IPS-18c (cell line): Measurements from ENCODE around the gene RNF31.

Experiments
- H3K4me3 ChIP-seq: 2 replicates; pipeline ENCODE4 v1.7.0; 2013; ENCODE audit warnings: low read depth, mild to moderate bottlenecking, low read length, moderate library complexity; ENCODE audit not compliant: insufficient read depth
- H3K9me3 ChIP-seq: one replicate; pipeline ENCODE4 v1.6.1; 2013; ENCODE audit warnings: mild to moderate bottlenecking, low read length, moderate library complexity; ENCODE audit not compliant: control insufficient read depth, insufficient read depth

RNF31 gene

GRCh38 chr14:24132061-24132685, 15.1 kb upstream of the RNF31 start:
- H3K4me3 ChIP-seq = no peak overlapping the region
- no peaks in the 10 kb centered on the region for H3K9me3 ChIP-seq

DNA sequence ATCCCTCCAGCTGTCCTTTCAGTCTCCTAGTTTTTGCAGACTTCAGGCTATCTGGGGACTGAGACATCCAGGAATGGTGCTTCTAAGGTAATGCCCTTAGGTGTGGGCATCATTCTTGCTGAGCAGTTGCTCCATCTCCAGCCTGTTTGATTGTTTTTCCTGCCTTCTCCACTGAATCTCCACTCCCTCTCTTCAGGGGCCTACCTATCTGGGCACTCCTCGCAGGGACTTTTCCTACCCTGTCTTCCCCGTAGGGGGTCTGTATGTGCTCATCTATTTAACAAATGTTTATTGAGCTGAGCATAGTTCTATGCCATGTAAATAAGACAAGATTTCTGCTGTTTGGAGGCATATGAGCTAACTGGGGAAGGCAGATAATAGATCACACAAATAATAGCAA, 14.3 kb upstream of the RNF31 start:
- Histone ChIP-seq H3K4me3 (no peak overlapping the region), H3K9me3 (no peaks in the 10 kb centered on the region)

DNA sequence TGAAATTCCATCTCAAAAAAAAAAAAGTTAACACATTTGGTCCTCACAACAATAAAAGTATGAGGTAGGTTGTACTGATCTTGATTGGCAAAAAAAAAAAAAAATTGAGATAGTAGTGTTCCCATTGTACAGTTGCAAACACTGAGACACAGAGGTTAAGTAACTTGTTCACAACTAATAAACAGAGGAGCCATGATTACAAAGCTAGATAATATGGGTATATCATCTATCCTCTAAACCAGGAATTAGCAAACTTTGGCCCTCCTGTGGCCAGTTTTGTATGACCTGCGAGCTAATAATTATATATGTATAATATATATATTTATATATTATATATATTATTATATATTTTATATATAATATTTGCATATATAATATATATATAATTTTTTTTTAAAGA, 13.6 kb upstream of the RNF31 start:
- H3K4me3 ChIP-seq = no peak overlapping the region
- no peaks in the 10 kb centered on the region for H3K9me3 ChIP-seq

GRCh38 chr14:24135584-24135833, 11.8 kb upstream of the RNF31 start:
- no peaks in the 10 kb centered on the region for H3K9me3 ChIP-seq

DNA sequence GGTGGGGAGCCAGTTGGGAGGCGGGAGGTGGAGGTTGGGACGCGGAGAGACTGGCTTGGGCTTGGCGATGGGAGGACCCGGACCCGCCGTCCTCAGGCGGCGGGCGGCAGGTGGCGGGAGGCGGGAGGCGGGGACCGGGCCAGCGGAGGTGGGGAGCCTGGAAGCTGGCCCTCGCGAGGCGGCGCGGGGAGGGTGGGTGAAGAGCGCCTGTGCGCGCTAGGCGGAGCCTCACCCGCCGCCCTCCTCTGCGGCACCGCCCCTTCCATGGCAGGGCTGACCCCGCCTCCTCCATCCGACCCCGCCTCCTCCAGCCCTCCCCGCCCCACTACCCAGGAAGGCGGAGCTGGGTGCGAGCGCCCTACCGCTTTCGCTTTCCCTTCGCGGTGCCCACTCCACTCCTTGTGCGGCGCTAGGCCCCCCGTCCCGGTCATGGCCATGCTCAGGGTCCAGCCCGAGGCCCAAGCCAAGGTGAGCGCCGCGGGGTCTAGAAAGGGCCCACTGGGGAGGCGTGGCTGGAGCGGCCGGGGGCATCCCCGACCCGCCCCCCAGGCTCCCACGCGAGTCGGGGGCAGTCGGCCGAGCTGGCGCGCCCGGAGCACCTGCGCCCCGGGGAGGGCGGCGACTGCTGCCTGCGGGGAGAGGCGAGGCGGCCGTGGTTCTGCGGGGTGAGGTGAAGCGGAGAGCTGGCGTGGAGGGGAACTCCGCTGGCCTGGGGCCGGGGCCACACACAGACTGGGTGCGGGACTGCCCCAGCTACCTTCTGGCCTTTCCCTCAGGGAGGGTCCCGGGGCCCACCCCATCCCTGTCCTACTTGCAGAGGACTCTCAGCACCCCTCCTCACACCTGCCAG, 11.2 kb upstream of the RNF31 start, which contains the start of gene PSME1:
PSME1 (plus strand) TSS at position 361 of the 850 bp plus-strand sequence; CDS start at position 430, 69 bp downstream.
- Histone ChIP-seq H3K4me3 (peak within 1 kb of the TSS; percentile 91), H3K9me3 (no peaks in the 10 kb centered on the region)

More at GRCh38 chr14:24135584-24135833, 11.8 kb upstream of the RNF31 start:
- H3K4me3 ChIP-seq = peak overlapping the region; percentile 91

- H3K9me3 ChIP-seq = no peaks in the 10 kb centered on the region
- peak overlapping the region; percentile 91 for H3K4me3 ChIP-seq
These were observed 10.4 kb upstream of the RNF31 start for GRCh38 chr14:24136684-24137528.

- no peaks in the 10 kb centered on the region for H3K9me3 ChIP-seq
- no peak overlapping the region; the same call in 1 of the 2 replicates for H3K4me3 ChIP-seq
These were observed 9.5 kb upstream of the RNF31 start for GRCh38 chr14:24137529-24138395.

DNA sequence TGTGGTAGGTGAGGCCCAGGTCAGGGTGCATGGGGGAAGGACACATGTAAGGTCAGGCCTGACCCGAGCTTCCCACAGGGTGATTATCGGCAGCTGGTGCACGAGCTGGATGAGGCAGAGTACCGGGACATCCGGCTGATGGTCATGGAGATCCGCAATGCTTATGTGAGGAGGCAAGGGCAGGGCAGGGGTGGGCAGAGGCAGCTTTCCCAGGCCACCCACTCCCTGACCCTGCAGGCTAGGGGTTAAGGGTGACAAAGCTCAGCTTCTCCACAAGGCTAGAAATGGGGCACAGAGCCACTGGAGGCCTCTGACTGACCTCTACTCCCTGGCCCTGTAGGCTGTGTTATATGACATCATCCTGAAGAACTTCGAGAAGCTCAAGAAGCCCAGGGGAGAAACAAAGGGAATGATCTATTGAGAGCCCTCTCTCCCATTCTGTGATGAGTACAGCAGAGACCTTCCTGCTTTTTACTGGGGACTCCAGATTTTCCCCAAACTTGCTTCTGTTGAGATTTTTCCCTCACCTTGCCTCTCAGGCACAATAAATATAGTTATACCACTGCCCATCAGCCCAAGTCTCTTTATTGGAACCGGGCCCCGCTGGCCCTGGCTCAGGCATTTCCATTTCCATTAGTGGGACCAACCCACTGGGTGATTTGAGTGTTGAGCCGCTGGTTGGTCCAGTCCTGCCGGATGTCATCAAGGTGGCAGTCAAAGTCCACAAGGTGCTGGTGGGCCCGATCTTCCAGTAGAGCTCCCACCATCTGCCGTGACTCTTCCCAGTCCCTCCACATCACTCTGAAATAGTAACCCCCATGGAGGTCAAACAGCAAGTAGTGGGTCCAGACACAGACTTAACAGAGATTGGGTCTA, 8.7 kb upstream of the RNF31 start:
- no peak overlapping the region for H3K4me3 ChIP-seq

DNA sequence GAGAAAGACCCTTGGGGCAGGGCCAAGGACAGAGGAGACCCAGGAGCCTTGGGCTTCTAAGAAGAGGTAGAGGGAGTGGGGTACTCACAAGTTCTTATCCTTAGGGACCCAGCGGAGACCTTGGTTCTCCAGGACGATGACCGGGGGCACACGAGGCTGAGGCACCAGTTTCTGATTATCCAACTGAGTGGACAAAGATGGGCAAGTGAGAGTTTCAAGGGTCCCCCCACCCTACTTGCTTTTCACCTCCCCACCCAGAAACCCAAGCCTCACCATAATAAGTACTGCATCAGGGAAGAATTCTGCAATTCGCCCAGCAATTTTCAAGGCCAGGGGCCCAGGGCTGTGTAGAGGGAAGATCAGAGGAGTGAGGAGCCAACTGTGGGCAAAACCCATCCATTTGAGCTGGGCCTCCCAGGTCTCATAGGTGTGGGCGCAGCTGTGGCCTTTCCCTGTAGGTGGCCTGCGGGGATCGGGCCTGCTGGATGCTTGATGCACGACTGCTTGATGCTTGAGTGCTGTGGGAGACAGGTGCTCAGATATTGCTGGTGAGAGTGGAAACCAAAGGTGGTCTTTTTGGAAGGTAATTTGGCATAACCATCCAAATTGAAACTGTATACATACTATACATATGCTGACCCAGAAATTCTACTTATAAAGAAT, 7.9 kb upstream of the RNF31 start:
- peak overlapping the region; percentile 15 for H3K4me3 ChIP-seq
- H3K9me3 ChIP-seq = no peaks in the 10 kb centered on the region

More for the DNA sequence above, 8.7 kb upstream of the RNF31 start:
- no peaks in the 10 kb centered on the region for H3K9me3 ChIP-seq

DNA sequence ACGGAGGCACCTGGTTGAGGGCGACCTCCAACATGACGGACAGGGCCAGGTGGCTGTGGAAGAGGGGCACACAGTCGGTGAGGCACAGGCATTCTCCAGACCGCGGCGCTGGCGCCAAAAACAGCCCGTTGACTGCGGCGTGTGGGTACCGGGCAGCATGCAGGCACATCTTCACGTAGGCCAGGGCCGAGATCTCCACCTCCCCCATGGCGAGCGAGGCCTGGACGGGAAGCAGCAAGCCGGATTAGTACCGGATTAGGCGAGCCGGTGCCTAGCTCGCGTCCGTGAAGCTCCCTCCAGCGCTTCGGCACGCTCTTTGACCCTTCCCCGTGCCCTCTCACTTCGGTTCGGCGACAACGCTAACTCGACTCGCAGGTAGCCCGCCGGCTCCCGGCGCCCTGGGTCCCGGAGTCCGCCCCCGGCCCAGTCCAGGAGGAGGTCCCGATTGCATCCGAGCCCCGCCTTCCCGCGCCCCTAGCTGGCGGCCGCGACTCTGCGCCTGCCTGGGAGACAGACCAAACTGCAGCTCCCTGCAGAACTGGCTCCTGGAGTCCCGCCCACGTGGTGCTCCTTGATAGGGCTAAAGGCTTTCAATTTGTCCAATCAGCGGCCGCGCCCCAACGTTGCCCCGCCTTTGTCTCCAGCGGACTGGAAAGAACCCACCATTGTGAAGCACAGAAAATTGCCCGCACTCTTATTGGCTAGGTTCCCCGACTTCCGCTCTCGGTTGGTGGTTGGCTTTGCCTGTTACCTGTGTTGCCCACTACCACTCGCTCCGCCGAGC, 6.0 kb upstream of the RNF31 start, which contains the start of gene EMC9:
EMC9 (minus strand) TSS at position 495 of the 784 bp plus-strand sequence; CDS start at position 208, 287 bp downstream.
- no peaks in the 10 kb centered on the region for H3K9me3 ChIP-seq
- peak within 1 kb of the TSS; percentile 73 for H3K4me3 ChIP-seq

- H3K4me3 ChIP-seq = no peak overlapping the region
- no peaks in the 10 kb centered on the region for H3K9me3 ChIP-seq
These were observed 3.8 kb upstream of the RNF31 start for GRCh38 chr14:24143511-24143910.

DNA sequence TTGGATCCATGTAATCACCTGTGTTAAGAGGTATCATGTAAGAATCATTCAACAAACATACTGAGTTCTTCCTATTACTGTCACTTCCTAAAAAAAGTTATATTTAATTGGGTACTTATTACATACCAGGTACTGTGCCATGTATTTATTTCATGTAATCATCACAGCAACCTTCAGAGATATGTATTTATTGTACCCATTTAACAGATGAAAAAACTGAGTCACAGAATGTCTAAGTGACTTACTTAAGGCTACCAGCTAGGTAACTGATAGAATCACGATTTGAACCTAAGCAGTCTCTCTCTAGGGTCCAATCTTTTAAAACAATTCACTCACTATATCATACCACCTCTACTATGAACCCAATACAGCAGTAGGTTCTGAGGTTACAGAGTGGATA, 2.8 kb upstream of the RNF31 start:
- Histone ChIP-seq H3K4me3 (no peak overlapping the region), H3K9me3 (no peaks in the 10 kb centered on the region)

- Histone ChIP-seq H3K9me3 (no peaks in the 10 kb centered on the region), H3K4me3 (peak overlapping the region; percentile 66; the same call in 1 of the 2 replicates)
These were observed 2.1 kb upstream of the RNF31 start for GRCh38 chr14:24145219-24145618.

- Histone ChIP-seq H3K9me3 (no peaks in the 10 kb centered on the region), H3K4me3 (peak overlapping the region; percentile 66)
These were observed 1.4 kb upstream of the RNF31 start for GRCh38 chr14:24145690-24146452.
